GM23248 (cell line): Measurements from ENCODE around the gene PCED1A.

Experiments
- EZH2 ChIP-seq: fragments of 200-600 bp; sonication (generic); IDR thresholded peaks from 2 replicates; pipeline ENCODE4 v1.6.1; 2018; ENCODE audit warnings: antibody characterized with exemption, mild to moderate bottlenecking; ENCODE audit not compliant: insufficient read depth, poor library complexity, severe bottlenecking
- EZH2phosphoT487 ChIP-seq: fragments of 200-600 bp; sonication (generic); IDR thresholded peaks from 2 replicates; pipeline ENCODE4 v1.6.1; 2018; ENCODE audit warnings: antibody characterized with exemption, moderate library complexity, mild to moderate bottlenecking, low read depth; ENCODE audit not compliant: insufficient read depth

- no peak for TF ChIP-seq EZH2
- TF ChIP-seq EZH2phosphoT487 = no peak
These were observed 24.2 kb upstream of the PCED1A start for GRCh38 chr20:2864626-2865025.
